GM21786 (cell line): ENCODE measurements around the gene SP1.
A peak's percentile ranks its signal among the peaks of the same experiment; 100 is the strongest.
"Not testable (repeated sequence)": the region's sequence is repeated elsewhere in the genome, so short reads cannot be mapped to it uniquely, and the experiment has no call there.

ENCODE experiments used
- ATAC-seq: cut with Tn5 transposase; IDR thresholded peaks from one replicate; pipeline ENCODE4 v1.9.1; 2021; ENCODE audit not compliant: unreplicated experiment

Gene SP1

DNA sequence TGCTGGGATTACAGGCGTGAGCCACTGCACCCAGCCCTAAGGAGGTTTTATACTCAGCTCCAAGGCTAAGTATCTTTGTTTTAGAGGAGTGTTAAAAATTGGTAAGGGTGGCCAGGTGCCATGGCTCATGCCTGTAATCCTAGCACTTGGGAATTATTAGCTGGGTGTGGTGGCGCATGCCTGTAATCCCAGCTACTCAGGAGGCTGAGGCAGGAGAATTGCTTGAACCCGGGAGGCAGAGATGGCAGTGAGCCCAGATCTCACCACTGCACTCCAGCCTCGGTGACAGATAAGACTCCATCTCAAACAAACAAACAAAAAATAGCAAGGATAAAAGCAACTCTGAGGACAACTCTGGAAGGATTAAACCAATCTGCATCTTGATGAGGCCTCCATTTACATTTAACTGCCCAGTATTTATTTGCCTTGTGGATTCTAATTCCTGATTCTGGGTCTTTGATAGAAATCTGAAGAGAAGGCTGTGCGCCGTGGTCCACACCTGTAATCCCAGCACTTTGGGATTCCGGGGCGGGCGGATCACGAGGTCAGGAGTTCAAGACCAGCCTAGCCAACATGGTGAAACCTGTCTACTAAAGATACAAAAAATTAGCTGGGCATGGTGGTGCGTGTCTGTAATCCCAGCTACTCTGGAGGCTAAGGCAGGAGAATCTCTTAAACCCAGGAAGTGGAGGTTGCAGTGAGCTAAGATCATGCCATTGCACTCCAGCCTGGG lies 64.8 kb downstream of the SP1 start:
- not testable (repeated sequence) for ATAC-seq

DNA sequence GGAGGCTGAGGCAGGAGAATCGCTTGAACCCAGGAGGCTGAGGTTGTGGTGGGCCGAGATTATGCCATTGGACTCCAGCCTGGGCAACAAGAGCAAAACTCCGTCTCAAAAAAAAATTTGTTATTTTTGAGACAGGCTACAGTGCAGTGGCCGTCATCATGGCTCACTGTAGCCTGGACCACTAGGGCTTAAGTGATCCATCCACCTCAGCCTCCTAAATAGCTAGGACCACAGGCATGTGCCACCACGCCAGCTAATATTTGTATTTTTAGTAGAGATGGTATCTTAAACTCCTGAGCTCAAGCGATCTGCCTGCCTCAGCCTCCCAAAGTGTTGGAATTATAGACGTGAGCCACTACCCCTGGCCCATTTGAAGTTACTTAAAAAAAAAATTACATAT lies 71.0 kb downstream of the SP1 start:
- no peak for ATAC-seq

DNA sequence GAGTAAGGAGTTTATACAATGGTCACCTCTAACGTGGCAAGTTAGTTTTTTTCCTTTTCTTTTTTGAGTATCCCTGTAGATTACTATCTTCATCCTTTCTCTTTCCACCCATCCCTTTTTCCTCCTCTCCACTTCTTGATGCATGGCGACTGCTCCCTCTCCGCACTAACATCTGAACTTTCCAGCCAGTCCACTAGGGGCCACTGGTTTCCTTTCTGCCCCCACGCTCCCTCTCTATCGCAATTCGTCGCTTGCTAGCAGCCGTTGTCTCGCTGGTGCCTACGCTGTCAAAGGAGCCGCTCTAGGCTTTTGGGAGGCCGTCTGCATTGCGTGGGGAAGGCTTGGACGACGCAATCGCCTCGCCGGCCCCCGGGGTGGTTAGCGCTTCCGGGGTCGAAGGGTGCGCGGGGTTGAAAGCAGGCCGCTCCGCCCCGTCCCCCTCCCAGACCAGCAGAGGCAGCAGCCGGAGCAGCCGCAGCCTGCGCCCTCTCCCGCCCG lies 71.7 kb downstream of the SP1 start, which contains the start of gene PCBP2:
Gene PCBP2, plus strand, starts transcription at position 442 of the 498 bp plus-strand sequence. CDS start 2,699 bp downstream, outside the sequence.
- peak; percentile 98 for ATAC-seq

DNA sequence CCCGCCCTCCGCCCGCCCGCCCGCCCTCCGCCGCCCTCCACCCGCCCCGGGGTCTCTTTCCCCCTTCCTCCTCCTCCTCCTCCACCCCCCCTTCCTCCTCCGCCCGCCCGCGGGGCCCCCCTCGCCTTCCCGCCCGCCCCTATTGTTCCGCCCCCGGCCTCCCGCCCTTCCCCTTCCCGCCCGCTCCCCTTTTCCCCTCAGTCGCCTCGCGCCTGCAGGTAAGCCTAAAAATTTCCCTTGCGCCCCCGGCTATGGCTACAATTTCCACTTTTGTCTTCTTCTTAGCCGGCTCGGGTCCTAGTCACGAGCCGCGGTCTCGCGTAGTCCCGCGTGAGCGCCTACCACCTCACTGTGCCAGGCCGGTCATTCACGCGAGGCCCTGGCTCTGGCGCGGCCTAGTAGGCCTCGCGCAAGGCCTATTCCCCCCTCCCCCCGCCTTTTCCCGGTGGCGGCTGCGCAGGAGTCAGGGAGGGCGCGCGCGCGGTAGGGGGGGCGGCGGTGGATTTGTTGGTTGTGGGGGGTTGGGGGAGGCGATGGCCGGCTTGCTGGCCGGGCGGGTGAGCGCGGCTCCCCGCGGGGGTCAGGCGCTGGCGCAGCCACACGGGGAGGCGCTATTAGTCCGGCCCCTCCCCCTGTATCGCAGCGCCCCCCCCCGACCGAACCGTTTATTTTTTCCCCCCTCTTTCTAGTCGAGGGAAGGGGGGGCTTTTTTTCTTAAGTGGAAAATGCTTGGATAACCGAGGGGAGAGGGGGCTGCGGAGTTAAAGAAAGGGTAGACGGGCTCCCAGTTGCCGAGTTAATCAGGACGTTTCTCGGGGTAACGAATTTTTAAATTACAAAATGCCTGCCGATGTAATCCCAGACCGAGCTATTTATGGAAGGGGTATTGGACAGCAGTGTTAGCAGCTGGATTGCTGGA lies 72.4 kb downstream of the SP1 start:
- ATAC-seq = no peak

DNA sequence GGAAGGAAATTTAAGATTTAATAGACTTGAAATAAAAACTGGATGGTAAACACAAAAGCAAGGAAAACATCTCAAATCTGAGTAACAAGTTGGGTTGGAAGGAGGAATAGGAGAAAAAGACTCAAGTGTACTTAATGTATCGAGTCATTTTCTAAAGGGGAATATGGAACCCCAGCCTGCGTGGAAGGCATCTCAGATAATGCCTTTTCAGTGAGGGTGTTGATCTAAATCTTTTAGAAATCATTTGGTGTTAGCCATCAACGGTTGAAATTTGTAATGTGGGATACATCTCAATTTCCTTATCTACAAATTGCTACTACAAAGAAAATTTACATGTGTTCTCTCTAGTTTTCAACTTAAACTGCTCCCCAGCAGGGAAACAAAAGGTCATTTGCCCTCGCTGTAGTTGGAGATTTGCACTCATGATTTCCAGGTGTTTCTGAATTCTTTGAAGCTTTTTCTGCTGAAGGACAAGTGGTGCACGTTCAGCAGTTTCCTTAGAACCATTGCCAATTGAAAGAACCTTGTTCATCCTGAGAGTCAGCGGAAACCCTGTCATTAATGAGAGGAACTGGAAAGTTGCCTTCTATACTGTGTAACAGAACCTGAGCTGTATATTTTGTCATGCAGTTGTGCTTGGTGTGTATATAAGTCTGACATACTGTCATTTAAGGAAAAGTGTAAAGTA lies 74.1 kb downstream of the SP1 start:
- ATAC-seq = no peak

DNA sequence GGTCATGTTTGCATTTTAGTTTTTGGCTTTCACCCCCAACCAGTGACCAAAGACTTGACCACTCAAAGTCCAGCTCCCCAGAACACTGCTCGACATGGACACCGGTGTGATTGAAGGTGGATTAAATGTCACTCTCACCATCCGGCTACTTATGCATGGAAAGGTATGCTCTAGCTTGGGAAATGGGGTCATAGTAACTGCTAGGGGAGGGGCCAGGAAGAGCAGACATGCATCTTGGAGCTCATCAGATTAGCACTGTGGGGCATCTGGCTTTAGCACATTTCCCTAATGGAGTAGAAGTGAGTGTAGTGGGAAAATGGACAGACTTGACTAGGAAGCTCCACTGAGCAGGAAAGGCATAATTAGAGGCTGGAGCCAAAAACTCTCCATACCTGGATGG lies 74.7 kb downstream of the SP1 start:
- no peak for ATAC-seq

DNA sequence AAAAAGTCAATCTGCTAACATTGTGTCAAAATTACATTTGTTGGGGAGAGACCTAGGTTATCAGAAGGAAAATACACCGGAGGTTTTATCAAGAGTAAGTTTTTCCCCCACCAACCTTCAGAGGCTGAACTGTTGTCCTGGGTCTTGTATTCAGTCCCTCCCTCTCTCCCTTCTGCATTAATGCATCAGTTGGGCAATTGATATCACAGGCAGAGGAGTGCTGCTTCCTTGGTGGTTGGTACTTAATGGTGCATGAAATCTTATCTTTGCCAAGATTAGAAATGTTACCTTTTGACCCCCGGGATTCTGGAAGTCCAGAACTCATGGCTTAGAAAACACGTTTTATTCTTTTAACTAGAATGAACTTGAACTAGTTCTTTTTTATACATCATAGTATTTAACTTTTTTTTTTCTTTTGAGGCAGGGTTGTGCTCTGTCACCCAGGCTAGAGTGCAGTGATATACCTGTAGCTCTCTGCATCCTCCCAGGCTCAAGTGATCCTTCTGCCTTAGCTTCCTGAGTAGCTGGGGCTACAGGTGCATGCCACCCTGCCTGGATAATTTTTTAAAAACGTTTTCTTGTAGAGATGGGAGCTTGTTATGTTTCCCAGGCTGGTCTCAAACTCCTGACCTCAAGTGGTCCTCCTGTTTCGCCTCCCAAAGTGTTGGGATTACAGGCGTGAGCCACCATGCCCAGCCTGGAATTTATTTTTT lies 76.8 kb downstream of the SP1 start:
- no peak for ATAC-seq

DNA sequence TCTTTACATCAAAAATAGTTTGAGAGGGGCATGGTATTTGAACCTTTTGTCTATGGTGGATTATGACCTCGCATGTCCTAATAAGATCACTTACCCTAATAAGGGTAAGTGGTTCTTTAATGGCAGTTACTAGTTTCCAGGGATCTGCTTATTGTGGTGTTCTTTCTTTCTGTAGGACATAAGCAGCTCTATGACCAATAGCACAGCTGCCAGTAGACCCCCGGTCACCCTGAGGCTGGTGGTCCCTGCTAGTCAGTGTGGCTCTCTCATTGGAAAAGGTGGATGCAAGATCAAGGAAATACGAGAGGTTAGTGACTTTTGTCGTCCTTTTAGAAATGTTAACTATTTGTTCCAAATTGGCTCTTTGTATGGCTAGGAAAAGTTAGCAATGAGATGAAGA lies 79.1 kb downstream of the SP1 start:
- ATAC-seq = no peak

DNA sequence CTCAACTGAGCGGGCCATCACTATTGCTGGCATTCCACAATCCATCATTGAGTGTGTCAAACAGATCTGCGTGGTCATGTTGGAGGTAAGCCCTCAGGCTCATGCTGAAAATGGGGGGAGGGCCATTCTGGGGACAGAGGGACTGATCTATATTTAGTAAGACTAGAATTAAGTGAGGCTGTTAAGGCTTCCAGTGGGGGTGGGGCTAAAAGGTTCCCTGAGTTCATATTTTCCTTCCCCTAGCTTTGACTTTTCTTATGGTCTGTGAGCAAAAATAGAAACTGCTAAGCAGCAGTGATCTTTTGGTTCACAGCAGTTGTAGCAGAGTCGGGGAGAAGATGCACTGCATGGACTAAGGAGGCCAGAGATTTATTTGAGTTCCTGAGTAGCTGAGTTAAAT lies 81.1 kb downstream of the SP1 start:
- no peak for ATAC-seq

DNA sequence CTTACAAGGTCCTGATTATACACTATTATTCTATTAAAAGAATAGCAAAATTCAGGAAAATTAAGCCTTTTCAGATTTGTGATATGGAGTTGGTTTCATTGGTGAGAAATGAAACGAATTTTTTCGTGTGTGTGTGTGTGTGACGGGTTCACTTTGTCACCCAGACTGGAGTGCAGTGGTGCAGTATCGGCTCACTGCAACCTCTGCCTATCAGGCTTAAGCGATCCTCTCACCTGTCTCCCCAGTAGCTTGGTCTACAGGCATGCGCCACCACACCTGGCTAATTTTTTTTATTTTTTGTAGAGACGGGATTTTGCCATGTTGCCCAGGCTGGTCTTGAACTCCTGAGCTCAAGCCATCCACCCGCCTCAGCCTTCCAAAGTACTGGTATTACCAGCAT lies 81.6 kb downstream of the SP1 start:
- no peak for ATAC-seq

DNA sequence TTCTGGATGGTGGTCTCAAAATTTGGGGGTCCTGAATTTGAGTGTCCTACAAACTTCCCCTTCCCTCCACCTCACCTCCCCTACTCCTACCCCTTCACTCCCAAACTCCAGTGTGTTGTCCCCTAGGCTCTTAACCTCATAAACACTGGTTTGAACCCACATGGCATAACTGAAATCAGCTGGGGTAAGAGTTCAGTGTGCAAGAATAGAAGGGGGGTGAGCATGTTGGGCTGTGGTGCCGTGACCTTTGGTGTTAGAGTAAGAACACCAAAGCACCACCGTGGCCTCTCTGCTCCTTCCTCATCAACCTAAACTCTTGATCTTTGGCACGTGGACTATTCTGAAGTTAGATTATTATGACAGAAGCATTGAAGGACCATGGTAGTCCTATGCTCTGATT lies 83.0 kb downstream of the SP1 start:
- ATAC-seq = no peak

DNA sequence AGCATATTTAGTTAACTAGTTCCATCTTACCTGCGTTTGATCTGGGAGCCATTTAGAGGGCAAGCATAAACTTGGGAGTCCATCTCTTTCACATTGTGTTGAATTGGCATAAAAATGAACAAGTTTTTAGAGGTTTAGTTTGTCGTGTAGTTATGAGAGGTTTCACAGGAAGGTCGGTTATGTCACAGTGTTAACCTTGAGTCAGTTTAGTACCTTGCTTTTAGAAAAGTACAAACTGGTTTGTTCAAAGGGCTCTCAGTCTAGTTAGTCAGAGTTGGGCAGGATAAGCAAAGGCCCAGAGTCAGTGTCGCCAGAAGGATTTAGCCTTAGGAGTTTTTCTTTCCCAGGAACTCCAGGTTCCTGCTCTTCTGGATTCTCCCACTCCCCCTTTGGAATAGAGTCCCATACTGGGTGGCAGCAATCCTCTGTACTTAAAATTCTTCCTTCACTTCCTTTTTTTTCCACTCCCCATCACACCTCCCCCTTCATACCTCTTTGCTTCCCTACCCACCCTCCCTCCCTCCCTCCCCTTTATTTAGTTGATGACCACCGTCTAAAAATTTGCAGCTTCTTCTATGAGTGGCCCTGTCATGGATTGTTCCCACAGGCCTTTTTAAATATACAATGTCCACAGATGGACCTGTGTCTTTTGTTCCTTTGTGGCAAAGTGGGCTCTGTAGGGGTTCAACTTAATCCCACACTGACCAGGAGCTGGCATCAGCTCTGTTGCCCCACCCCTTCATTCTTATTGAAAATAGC lies 84.0 kb downstream of the SP1 start:
- no peak for ATAC-seq

DNA sequence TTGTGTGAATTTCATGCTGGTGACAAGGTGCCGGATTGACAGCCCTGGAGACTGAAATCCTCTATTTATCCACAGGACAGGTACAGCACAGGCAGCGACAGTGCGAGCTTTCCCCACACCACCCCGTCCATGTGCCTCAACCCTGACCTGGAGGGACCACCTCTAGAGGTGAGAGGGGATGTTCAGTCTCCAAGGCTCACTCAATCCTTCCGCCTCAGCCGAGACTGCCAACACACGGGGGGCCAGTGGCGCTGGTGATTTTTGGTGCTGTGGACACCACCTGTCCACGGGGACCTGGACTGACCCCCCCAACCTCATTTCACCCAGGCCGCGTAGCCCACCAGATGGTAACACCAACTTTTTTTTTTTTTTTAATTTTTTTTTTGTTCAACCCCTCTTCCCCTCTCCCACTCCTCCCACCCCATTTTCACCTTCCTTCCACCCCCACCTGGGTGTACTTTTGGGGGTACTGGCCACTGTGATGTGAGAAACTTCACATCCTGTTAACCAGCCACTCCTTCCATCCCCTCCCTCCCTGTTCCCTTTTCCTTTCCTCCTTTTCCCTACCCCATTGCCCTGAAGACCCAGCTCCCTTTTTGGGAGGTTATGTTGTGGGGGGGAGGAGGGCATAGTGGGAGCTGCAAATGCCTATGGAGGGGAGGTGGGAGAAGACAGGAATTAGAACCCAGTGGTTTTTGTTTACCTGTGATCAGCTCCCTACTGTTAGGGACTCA lies 84.9 kb downstream of the SP1 start:
- ATAC-seq = no peak

DNA sequence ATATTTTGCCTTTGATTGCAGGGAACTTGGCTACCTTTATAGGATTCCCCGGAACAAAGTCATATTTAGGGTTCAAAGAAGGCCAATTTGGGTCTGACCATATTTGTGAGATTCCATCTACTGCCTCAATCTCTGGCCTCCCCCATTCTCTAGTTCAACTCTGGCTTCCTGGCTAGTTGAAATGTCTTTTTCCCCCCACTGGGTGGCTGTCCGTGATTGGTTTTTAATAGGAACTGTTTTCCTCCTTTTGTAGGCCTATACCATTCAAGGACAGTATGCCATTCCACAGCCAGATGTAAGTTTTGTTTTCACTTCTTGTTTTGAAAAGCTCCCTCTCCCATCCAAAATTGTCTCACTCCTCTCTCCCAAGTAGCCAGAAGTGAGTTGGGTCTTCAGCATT lies 85.7 kb downstream of the SP1 start:
- ATAC-seq = no peak
